HepG2 (cell line): ENCODE data around the gene ZNF217.

Experiments used
- CREB1 ChIP-seq, 2 experiments: fragments of 450-650 bp in 1 of 2; IDR thresholded peaks; 2 replicates each; pipeline ENCODE4 v1.6.1; 2016 to 2017; ENCODE audit warnings: control low read depth in 1 of 2, mild to moderate bottlenecking in 1 of 2, missing compliant biosample characterization in 1 of 2, missing genetic modification characterization in 1 of 2
- DMAP1 ChIP-seq: IDR thresholded peaks from 2 replicates; pipeline ENCODE4 v1.6.1; 2016
- MTF1 ChIP-seq: sonication (generic); formaldehyde crosslinking; IDR thresholded peaks from 2 replicates; pipeline ENCODE4 v1.5.0; 2020; ENCODE audit warnings: missing genetic modification reagents
- NFYB ChIP-seq: sonication (generic); formaldehyde crosslinking; IDR thresholded peaks from 2 replicates; pipeline ENCODE4 v1.4.0; 2020; ENCODE audit warnings: missing genetic modification reagents
- ZFP1 ChIP-seq: IDR thresholded peaks from 2 replicates; pipeline ENCODE4 v1.6.1; 2016
- ZNF570 ChIP-seq: sonication (generic); formaldehyde crosslinking; IDR thresholded peaks from 2 replicates; pipeline ENCODE4 v1.4.0; 2020; ENCODE audit warnings: mild to moderate bottlenecking, missing genetic modification reagents, borderline replicate concordance

DNA sequence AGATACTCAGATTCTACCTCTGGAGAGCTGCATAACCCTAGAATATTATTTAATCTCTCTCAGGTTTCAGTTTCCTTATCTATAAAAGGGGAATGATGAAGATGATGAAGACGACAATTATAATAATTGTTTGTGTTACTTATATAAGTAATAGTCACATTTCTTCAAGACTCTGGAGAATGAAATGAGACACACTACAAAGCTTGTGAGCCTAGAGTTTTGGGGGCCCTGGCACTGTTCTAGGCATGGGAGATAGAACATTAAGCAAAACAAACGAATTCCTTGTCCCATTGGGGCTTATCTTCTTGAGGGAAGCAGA, 5.4 kb upstream of the ZNF217 start:
- TF ChIP-seq ZNF570 (CRISPR knock-in tag) (no peak), ZFP1 (CRISPR knock-in tag) (no peak), CREB1 (IDR thresholded peaks at IDR 0.05) (no peak), CREB1 (CRISPR knock-in tag; IDR thresholded peaks at IDR 0.05) (no peak), MTF1 (CRISPR knock-in tag) (no peak), NFYB (CRISPR knock-in tag) (no peak), DMAP1 (CRISPR knock-in tag) (no peak)
